LNCAP (cell line): ENCODE data around the gene LHX1.

Experiments used
- CTCF ChIP-seq: fragments of 450-650 bp; IDR thresholded peaks from 2 replicates; pipeline ENCODE4 v1.5.1; 2017; ENCODE audit warnings: mild to moderate bottlenecking

LHX1 gene

GRCh38 chr17:36937001-36937958 lies at the start of gene LHX1:
LHX1 (plus strand) TSS chr17:36937475; CDS start chr17:36938198, 723 bp downstream.
- TF ChIP-seq CTCF: no peak

GRCh38 chr17:36888236-36888951 lies 48.9 kb upstream of the LHX1 start:
- no peak for TF ChIP-seq CTCF

GRCh38 chr17:36889770-36890349 lies 47.4 kb upstream of the LHX1 start:
- no peak for TF ChIP-seq CTCF

GRCh38 chr17:36890398-36891168 lies 46.7 kb upstream of the LHX1 start:
- TF ChIP-seq CTCF: no peak

- no peak for TF ChIP-seq CTCF
Measured at GRCh38 chr17:36892112-36892838, 45.0 kb upstream of the LHX1 start.

- TF ChIP-seq CTCF: no peak
Measured at GRCh38 chr17:36894177-36894576, 43.1 kb upstream of the LHX1 start.
